Activated naive CD8-positive, alpha-beta T cell treated with anti-CD3 and anti-CD28 coated beads, Interleukin-2, amount 10 ng/mL, durations not matched to agents 7 days and 5 days (primary cell): ENCODE measurements around the gene ACTG1. TPM values are rescaled to one million over a fixed set of nuclear protein-coding genes. Genes with fewer than 3 reads are reported as not detected.
A peak's percentile ranks its signal among the peaks of the same experiment; 100 is the strongest.

Experiments
- ATAC-seq: fragments of 150-1000 bp; cut with Tn5 transposase; one replicate; pipeline ENCODE4 v1.10.0; 2021; ENCODE audit warnings: low read depth, moderate library complexity
- POLR2A ChIA-PET: fragments of 350-600 bp; sonication (Branson Sonifier 250); formaldehyde crosslinking; loops from one replicate; lab custom pipeline; 2021; ENCODE audit warnings: antibody characterized with exemption; lab: Charles Lee
- DNase-seq: peaks from one replicate; pipeline ENCODE4 v3.0.0; 2021
- H3K27ac Mint-ChIP-seq: one replicate; pipeline ENCODE4 v1.8.0; 2022; ENCODE audit warnings: mild to moderate bottlenecking, mixed read lengths
- H3K27me3 Mint-ChIP-seq: one replicate; pipeline ENCODE4 v1.8.0; 2022; ENCODE audit warnings: mild to moderate bottlenecking, moderate library complexity, mixed read lengths
- H3K36me3 Mint-ChIP-seq: one replicate; pipeline ENCODE4 v1.8.0; 2021; ENCODE audit warnings: mild to moderate bottlenecking, mixed read lengths
- H3K4me1 Mint-ChIP-seq: one replicate; pipeline ENCODE4 v1.8.0; 2021; ENCODE audit warnings: mixed read lengths
- H3K4me3 Mint-ChIP-seq: one replicate; pipeline ENCODE4 v1.8.0; 2022; ENCODE audit warnings: mild to moderate bottlenecking, moderate library complexity, mixed read lengths
- H3K9me3 Mint-ChIP-seq: one replicate; pipeline ENCODE4 v1.8.0; 2021; ENCODE audit warnings: mixed read lengths
- total RNA-seq, 2 experiments: library from RNA; stranded (reverse); gene quantifications; one replicate each; pipeline ENCODE4 v1.2.3, GENCODE V29; 2021

Gene ACTG1
- total RNA-seq, 2 experiments from 2014 or later: 2,936 to 3,174 TPM

DNA sequence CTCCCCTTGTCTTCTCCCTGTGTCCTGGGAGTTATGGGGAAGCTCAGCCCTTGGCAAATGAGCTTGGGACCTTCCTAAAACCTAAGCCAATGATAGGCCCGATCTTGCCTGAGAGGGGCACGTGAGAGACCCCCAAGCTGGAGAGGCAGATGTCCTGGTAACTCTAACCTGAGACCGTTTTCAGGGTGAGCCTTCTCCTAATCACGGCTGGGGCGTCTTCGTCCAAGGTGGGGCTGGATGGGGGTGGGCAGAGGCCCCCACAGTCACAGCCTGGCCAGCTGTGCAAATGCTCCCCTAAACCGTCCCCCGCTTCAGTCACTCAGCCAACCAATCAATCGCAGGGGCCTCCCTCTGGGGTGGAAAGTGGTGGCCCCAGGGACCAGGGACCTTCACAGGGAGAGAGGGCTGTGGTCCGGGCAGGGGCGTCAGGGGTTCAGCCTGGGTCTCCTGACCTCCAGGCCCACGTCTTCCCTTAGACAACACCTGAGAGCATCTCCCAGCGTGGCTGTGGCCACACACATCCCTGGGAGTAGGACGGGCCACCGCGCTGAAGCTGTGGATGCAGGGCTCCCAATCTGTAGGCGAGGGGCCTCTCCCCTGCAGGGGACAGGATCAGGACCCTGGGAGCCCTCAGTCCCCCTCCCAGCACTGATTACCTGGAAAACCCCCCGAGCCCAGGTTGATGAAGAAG is 30.6 kb downstream of the ACTG1 start:
- H3K27me3 Mint-ChIP-seq: peaks cover 43% of the 10 kb centered on the region
- POLR2A ChIA-PET: interaction anchor here (0.6 to 0.9 kb wide), 2 partner anchors 25 to 197 kb away, joined by 3 to 4 read pairs; no protein-coding TSS in a partner anchor
- no peaks in the 10 kb centered on the region for H3K36me3 Mint-ChIP-seq
- H3K27ac Mint-ChIP-seq: no peak overlapping the region
- no peaks in the 10 kb centered on the region for H3K9me3 Mint-ChIP-seq
- no peak for ATAC-seq
- peaks cover 9% of the 10 kb centered on the region for H3K4me1 Mint-ChIP-seq
- H3K4me3 Mint-ChIP-seq: peak overlapping the region; percentile 66
- no peak for DNase-seq

DNA sequence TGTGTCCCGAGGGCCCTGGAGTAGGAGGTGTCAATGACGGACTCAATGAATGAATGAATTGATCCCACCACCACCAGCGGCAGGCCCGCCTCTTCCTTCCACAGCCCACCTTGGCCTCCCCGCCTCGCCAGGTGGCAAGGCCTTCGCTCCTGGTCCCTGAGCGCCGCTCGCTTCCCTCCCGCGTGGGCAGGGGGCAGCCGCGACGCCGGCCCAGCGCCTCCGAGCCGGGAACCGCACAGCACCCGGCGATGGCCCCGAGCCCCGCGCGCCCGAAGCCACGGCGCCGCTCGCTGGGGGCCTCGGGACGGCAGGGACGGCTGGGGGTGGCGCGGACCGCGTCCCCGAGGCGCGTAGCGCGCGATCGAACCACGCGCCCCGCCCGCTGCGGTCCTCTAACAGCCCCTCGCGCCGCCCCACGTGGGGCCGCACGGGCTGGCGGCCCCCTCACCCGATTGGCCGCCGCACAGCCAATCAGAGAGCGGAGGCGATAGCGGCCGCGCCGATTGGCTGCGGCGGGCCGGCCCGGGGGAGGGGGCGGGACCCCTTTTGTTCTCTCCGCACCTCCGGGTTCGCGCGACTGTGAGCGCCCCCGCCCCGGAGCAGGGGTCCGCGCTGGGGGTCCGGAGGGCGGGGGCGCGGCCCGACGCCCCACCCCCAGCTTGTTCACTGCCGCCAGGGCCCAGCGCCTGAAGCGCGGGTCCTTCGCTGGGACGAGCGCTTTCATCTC is 31.4 kb downstream of the ACTG1 start:
- peak; percentile 79 for DNase-seq
- peaks cover 9% of the 10 kb centered on the region for H3K4me1 Mint-ChIP-seq
- H3K27ac Mint-ChIP-seq: no peak overlapping the region
- peaks cover 40% of the 10 kb centered on the region for H3K27me3 Mint-ChIP-seq
- POLR2A ChIA-PET: interaction anchor here (0.6 to 0.9 kb wide), 2 partner anchors 26 to 196 kb away, joined by 3 to 4 read pairs; no protein-coding TSS in a partner anchor
- peak; percentile 56 for ATAC-seq
- H3K36me3 Mint-ChIP-seq: no peaks in the 10 kb centered on the region
- H3K9me3 Mint-ChIP-seq: no peaks in the 10 kb centered on the region
- H3K4me3 Mint-ChIP-seq: peak overlapping the region; percentile 66

DNA sequence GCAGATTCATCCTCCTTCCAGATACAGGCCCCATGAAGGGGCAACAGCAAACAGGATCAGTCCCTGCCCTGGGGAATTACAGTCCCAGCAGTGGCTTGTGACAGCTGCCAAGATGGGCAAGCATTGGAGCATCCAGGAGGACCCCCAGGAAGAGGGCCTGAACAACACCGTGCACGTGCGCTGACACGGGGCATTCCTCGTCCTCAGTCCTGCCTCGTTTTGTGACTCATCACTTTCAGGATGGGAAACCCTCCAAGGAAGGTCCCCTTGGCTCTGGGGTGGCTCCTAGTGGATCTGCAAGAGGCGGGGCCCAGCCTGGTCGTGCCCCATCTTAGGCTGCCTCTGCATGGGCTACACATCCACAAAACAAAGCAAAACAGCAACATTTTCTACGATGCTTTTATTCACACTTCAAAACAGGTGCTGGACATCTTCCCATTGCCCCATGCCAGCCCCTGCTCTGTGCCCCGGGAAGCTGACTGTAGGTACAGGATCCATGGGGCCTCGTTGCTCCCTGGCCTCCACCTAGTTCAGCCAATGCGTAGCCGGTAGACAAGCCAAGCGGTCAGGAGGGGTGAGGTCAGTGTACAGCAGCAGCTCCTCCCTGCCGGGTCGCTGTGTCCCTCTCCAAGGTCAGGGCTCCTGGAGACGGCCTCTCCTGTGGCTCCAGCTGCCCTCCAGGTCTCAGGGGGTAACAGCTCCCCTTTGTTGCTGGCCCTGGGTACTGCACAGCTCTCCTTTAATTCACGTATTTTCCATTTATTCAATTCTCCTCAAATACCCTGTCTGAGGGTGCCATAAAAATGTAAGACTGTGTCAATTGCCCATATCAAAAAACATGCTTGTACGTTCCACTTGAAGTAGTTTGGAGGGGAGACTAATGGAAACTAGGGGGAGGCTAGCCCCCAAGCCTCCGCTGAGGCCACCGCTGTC is 32.2 kb downstream of the ACTG1 start:
- POLR2A ChIA-PET: no interaction called here
- DNase-seq (no peak), ATAC-seq (no peak)
- Mint-ChIP-seq H3K4me1 (peaks cover 5% of the 10 kb centered on the region), H3K36me3 (no peaks in the 10 kb centered on the region), H3K4me3 (no peak overlapping the region), H3K27ac (no peak overlapping the region), H3K9me3 (no peaks in the 10 kb centered on the region), H3K27me3 (peaks cover 36% of the 10 kb centered on the region)

DNA sequence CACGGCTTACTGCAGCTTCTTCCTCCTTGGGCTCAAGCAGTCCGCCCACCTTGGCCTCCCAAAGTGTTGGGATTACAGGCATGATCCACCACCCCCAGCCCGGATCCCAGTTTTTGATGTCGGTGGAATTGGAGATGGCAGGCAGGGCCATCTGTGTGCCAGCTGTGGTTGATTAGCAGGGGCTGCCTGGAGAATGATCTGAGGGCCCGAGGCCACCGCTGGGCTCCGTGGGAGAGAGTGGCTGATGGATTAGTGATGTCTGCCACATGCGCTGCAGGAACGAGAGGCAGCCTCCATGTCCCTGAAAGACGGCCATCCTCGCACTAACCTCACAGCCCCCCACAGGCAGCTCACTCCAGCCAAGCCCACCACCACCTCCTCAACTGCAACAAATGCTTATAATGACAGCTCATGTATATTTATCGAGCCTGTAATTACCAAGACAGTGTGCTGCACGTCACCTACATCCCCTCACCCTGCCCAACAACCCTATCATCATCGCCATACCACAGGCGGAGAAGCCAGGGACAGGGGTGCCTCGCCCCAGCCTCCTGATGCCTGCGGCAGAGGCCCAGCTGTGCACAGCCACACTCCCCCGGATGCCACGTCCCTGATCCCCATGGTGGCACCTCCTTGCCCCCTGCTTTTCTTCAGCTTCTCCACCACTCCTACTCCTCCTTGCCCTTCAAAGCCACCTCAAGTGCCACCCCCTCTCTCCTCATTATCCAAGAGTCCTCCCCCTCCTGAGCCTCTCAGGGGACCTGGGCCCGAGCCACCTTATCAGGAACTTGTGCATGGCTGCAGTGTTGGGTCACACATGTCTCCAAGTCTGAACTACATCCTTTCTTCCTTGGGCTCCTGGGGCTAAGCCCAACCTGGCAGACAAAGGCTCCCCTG is 33.2 kb downstream of the ACTG1 start:
- Mint-ChIP-seq H3K36me3 (no peaks in the 10 kb centered on the region), H3K4me1 (peaks cover 5% of the 10 kb centered on the region), H3K4me3 (no peak overlapping the region), H3K27me3 (peaks cover 36% of the 10 kb centered on the region), H3K27ac (no peak overlapping the region), H3K9me3 (no peaks in the 10 kb centered on the region)
- ATAC-seq (no peak), DNase-seq (no peak)
- POLR2A ChIA-PET: no interaction called here

DNA sequence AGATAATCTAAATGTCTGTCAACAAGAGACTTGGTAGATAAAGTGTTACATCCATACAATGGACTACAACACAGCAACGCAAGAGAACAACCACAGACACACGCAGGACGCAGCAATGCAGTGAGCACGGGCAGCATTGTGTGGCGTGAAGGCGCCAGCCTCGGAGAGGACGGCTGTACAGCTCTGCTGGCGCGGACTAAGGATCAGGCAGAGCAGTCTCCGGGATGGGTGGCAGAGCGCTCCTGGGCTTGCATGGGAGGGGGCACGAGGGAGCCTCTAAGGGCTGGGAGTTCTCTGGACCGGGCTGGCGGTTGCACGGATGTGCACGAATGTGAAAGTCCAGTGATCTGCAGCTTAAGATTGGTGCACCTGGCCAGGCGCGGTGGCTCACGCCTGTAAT is 34.5 kb downstream of the ACTG1 start:
- POLR2A ChIA-PET: interaction anchor here (0.9 kb wide), 1 partner anchor 9 kb away, joined by 3 read pairs; no protein-coding TSS in a partner anchor
- ATAC-seq: no peak

DNA sequence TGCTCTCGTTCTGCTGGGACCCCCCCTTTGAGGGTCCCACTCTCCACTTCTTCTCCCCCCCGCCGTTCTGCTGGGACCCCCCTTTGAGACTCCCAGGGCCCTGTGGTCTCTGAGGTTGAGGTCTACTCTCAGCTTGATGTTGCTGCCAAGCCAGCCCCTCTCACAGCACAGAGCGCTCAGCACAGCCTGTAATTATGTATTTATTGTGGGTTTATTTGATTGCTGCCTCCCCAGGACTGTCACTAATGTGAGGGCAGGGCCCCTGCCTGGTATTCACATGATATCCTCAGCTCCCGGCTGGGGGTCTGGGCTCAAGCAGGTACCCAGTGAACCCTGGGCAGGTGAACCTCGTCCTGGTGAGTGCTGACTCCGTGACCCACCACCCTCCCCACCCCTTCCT is 35.4 kb downstream of the ACTG1 start:
- no peaks in the 10 kb centered on the region for H3K9me3 Mint-ChIP-seq
- H3K27ac Mint-ChIP-seq: no peak overlapping the region
- H3K36me3 Mint-ChIP-seq: no peaks in the 10 kb centered on the region
- peaks cover 5% of the 10 kb centered on the region for H3K4me1 Mint-ChIP-seq
- H3K4me3 Mint-ChIP-seq: no peak overlapping the region
- no peak for DNase-seq
- POLR2A ChIA-PET: no interaction called here
- H3K27me3 Mint-ChIP-seq: peaks cover 26% of the 10 kb centered on the region
- ATAC-seq: no peak

More for the DNA sequence above, 34.5 kb downstream of the ACTG1 start:
- no peak overlapping the region for H3K27ac Mint-ChIP-seq
- peaks cover 5% of the 10 kb centered on the region for H3K4me1 Mint-ChIP-seq
- no peaks in the 10 kb centered on the region for H3K9me3 Mint-ChIP-seq
- H3K27me3 Mint-ChIP-seq: peaks cover 36% of the 10 kb centered on the region
- no peak for DNase-seq
- H3K4me3 Mint-ChIP-seq: no peak overlapping the region
- H3K36me3 Mint-ChIP-seq: no peaks in the 10 kb centered on the region

DNA sequence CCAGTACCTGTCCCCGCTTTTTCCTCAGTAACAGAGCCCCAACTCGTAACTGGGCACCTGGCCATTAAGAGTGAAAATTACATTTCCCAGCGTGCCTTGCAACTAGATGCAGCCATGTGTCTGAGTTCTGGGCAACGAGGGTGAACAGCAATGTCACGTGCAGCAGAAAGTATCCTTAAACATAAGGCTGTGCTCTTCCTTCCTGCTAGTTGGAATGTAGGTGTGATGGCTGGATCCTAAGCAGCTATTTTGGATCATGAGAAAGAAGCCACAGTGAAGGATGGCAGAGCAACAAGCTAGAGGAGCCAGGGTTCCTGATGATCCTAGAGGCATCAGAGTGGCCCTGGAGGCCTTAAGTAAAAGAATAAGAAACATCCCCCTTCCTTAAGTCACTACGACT is 36.0 kb downstream of the ACTG1 start:
- ATAC-seq (no peak), DNase-seq (no peak)
- Mint-ChIP-seq H3K27me3 (peaks cover 21% of the 10 kb centered on the region), H3K4me3 (no peak overlapping the region), H3K36me3 (no peaks in the 10 kb centered on the region), H3K9me3 (no peaks in the 10 kb centered on the region), H3K4me1 (peaks cover under 1% of the 10 kb centered on the region), H3K27ac (no peak overlapping the region)
- POLR2A ChIA-PET: interaction anchor here (0.6 kb wide), 1 partner anchor 1022 kb away, joined by 3 read pairs; no protein-coding TSS in a partner anchor

DNA sequence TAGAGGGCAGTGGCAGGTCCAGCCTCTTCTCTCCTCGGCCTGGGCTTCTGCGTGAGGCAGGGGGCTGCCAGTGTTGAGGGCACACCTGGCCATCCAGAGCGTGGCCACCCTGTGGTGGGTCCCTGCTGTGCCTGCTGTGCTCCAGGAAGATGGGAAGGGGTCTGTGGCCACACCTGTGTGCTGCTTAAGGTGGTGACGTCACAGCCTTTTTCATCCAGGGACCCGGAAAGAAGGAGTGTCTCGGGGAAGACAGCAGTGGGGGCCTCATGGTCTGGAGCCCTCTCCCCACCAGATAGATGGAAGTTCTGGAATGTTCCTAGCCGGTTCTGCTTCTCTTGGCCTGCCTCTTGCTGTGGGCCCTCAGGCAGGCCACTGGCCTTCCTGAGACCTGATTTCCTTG is 36.5 kb downstream of the ACTG1 start:
- H3K27ac Mint-ChIP-seq: no peak overlapping the region
- no peaks in the 10 kb centered on the region for H3K9me3 Mint-ChIP-seq
- peaks cover 20% of the 10 kb centered on the region for H3K27me3 Mint-ChIP-seq
- no peaks in the 10 kb centered on the region for H3K36me3 Mint-ChIP-seq
- POLR2A ChIA-PET: interaction anchor here (0.6 kb wide), 1 partner anchor 1021 kb away, joined by 3 read pairs; no protein-coding TSS in a partner anchor
- H3K4me1 Mint-ChIP-seq: no peaks in the 10 kb centered on the region
- DNase-seq (no peak), ATAC-seq (no peak)
- no peak overlapping the region for H3K4me3 Mint-ChIP-seq

DNA sequence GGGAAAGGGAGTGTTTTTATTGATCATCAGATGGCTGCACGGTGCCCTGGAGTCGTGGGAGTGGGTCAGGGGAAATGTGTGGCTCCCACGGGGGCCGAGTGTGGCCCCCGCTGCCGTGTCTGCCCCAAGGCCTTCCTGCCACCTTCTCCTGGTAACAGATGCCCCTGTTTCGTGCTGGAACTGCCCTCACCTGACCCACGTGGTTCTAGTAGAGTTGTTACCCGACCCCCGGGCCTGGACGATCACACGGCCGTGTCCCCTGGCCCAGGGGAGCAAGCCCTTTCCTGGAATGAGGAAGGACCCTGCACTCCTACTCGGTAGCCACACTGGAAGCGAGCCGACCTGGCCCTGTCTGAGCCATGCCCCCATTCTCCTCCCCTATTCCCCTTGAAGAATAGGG is 37.6 kb downstream of the ACTG1 start:
- ATAC-seq: no peak
- H3K4me1 Mint-ChIP-seq: no peaks in the 10 kb centered on the region
- H3K9me3 Mint-ChIP-seq: no peaks in the 10 kb centered on the region
- no peaks in the 10 kb centered on the region for H3K36me3 Mint-ChIP-seq
- H3K27me3 Mint-ChIP-seq: peaks cover 12% of the 10 kb centered on the region
- H3K4me3 Mint-ChIP-seq: no peak overlapping the region
- POLR2A ChIA-PET: no interaction called here
- H3K27ac Mint-ChIP-seq: no peak overlapping the region
- DNase-seq: no peak

DNA sequence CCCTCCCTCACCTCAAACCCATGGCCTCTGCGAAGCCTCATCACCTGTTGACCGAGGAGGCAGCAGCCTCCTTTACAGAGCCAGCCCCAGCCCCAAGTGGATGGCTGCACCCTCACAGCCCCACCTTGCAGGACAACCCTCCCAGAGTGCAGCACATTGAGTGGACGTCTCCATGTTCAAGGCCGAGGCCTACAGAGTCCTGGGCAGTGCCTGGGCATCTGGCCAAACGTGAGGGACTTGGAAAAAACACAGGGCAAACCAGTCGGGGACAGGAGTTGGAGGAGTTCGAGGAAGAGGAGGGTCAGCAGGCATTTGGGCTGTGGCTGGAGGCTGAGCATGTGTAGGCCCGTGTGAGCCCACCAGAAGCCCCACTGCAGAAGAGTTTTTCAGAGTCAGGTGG is 39.6 kb downstream of the ACTG1 start:
- POLR2A ChIA-PET: no interaction called here
- DNase-seq: no peak
- H3K36me3 Mint-ChIP-seq: no peaks in the 10 kb centered on the region
- H3K27me3 Mint-ChIP-seq: peaks cover under 1% of the 10 kb centered on the region
- no peaks in the 10 kb centered on the region for H3K9me3 Mint-ChIP-seq
- H3K27ac Mint-ChIP-seq: no peak overlapping the region
- ATAC-seq: no peak
- no peaks in the 10 kb centered on the region for H3K4me1 Mint-ChIP-seq
- no peak overlapping the region for H3K4me3 Mint-ChIP-seq

DNA sequence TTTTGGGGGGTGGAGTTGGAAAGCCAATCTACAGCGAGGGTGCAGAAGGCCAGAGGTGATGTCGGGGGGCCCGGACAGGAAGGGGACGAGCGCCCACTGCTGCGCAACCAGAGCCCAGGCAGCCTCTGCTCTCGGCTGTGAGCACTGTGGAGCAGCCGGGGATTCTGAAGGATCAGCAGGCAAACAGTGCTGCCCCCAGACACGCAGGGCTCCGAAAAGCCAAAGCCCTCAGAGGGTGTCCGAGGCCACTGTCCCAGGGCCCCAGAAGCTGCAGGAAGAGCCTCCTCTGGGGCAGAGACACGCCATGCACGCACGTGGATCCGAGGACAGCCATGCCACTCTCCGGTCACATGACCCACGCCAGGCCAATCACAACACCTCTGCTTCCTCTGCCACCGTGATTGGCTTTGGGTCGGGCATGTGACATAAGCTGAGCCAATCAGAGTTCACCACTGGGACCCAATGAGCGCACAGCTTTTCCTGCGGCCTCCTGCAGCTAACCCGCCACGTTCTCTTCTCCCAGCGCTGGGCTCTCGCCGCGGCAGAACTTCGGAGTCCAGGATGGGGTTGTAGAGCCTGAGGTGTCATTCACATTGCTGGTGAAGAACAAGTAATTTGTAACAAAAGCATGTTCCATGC is 40.7 kb downstream of the ACTG1 start:
- ATAC-seq: no peak
- POLR2A ChIA-PET: no interaction called here
- Mint-ChIP-seq H3K4me3 (no peak overlapping the region), H3K9me3 (no peaks in the 10 kb centered on the region), H3K27me3 (no peaks in the 10 kb centered on the region), H3K27ac (no peak overlapping the region), H3K36me3 (no peaks in the 10 kb centered on the region), H3K4me1 (no peaks in the 10 kb centered on the region)
- no peak for DNase-seq
